MM.1S (cell line): ENCODE measurements around the gene CLMN.

Source experiments
- DNase-seq: peaks from one replicate; pipeline ENCODE4 v3.0.0-alpha.2; 2015
- H2AFZ ChIP-seq: fragments of 300-600 bp; sonication (generic); 2 replicates; pipeline ENCODE4 v1.6.0; 2016; ENCODE audit warnings: antibody characterized with exemption, low read length
- H3F3A ChIP-seq: fragments of 300-600 bp; sonication (generic); 2 replicates; pipeline ENCODE4 v1.6.1; 2016; ENCODE audit warnings: mild to moderate bottlenecking, antibody characterized with exemption, low read length, moderate library complexity, mixed read lengths; ENCODE audit not compliant: insufficient read depth
- H3K27ac ChIP-seq: fragments of 300-600 bp; sonication (generic); 2 replicates; pipeline ENCODE4 v1.5.1; 2016; ENCODE audit warnings: mild to moderate bottlenecking, low read length
- H3K27me3 ChIP-seq: fragments of 300-600 bp; sonication (generic); replicated peaks from 2 replicates; pipeline ENCODE4 v1.6.0; 2016; ENCODE audit warnings: low read length; ENCODE audit not compliant: insufficient read depth
- H3K36me3 ChIP-seq: fragments of 300-600 bp; sonication (generic); replicated peaks from 2 replicates; pipeline ENCODE4 v1.6.1; 2016; ENCODE audit warnings: mild to moderate bottlenecking, low read length, mixed read lengths; ENCODE audit not compliant: insufficient read depth
- H3K4me1 ChIP-seq: fragments of 300-600 bp; sonication (generic); 2 replicates; pipeline ENCODE4 v1.6.1; 2016; ENCODE audit warnings: low read length, mixed read lengths
- H3K4me2 ChIP-seq: fragments of 300-600 bp; sonication (generic); 2 replicates; pipeline ENCODE4 v1.6.0; 2016; ENCODE audit warnings: low read depth, low read length
- H3K4me3 ChIP-seq: fragments of 300-600 bp; sonication (generic); 2 replicates; pipeline ENCODE4 v1.5.1; 2016; ENCODE audit warnings: low read length, mixed read lengths
- H3K79me2 ChIP-seq: fragments of 300-600 bp; sonication (generic); 2 replicates; pipeline ENCODE4 v1.6.1; 2016; ENCODE audit warnings: mixed run types, low read length, mixed read lengths
- H3K9ac ChIP-seq: fragments of 300-600 bp; sonication (generic); 2 replicates; pipeline ENCODE4 v1.6.1; 2016; ENCODE audit warnings: low read length, mixed read lengths
- H3K9me2 ChIP-seq: fragments of 300-600 bp; sonication (generic); replicated peaks from 2 replicates; pipeline ENCODE4 v1.6.1; 2016; ENCODE audit warnings: mild to moderate bottlenecking, low read length, mixed read lengths; ENCODE audit not compliant: insufficient read depth
- H3K9me3 ChIP-seq: fragments of 300-600 bp; sonication (generic); replicated peaks from 2 replicates; pipeline ENCODE4 v1.6.1; 2016; ENCODE audit warnings: mild to moderate bottlenecking, low read length, mixed read lengths; ENCODE audit not compliant: insufficient read depth
- H4K20me1 ChIP-seq: fragments of 300-600 bp; sonication (generic); 2 replicates; pipeline ENCODE4 v1.6.1; 2016; ENCODE audit warnings: mild to moderate bottlenecking, low read length, moderate library complexity, mixed read lengths; ENCODE audit not compliant: insufficient read depth
- CTCF ChIP-seq: fragments of 300-600 bp; sonication (generic); IDR thresholded peaks from 2 replicates; pipeline ENCODE4 v1.5.1; 2016; ENCODE audit warnings: antibody characterized with exemption, low read length, mixed read lengths
- EZH2 ChIP-seq: fragments of 300-600 bp; sonication (generic); optimal IDR thresholded peaks from 2 replicates; pipeline ENCODE3; 2017; ENCODE audit warnings: low read depth, mild to moderate bottlenecking, antibody characterized with exemption, low read length, mixed read lengths
- EZH2phosphoT487 ChIP-seq: fragments of 300-600 bp; sonication (generic); IDR thresholded peaks from 2 replicates; pipeline ENCODE4 v1.6.1; 2018; ENCODE audit warnings: antibody characterized with exemption, low read length

The CLMN gene

GRCh38 chr14:95195031-95195430, 124.7 kb downstream of the CLMN start:
- Histone ChIP-seq H3F3A (no peaks in the 10 kb centered on the region), H3K27ac (no peak overlapping the region), H4K20me1 (no peaks in the 10 kb centered on the region), H2AFZ (no peak overlapping the region), H3K9ac (no peak overlapping the region), H3K27me3 (no peaks in the 10 kb centered on the region), H3K4me2 (no peak overlapping the region), H3K9me3 (no peaks in the 10 kb centered on the region), H3K9me2 (no peaks in the 10 kb centered on the region), H3K79me2 (no peaks in the 10 kb centered on the region), H3K36me3 (no peaks in the 10 kb centered on the region), H3K4me1 (no peaks in the 10 kb centered on the region), H3K4me3 (no peak overlapping the region)
- DNase-seq: no peak
- TF ChIP-seq CTCF (no peak), EZH2 (no peak), EZH2phosphoT487 (no peak)

GRCh38 chr14:95193081-95193480, 126.6 kb downstream of the CLMN start:
- Histone ChIP-seq H3K9ac (no peak overlapping the region), H3K4me1 (no peaks in the 10 kb centered on the region), H4K20me1 (no peaks in the 10 kb centered on the region), H3K4me3 (no peak overlapping the region), H3F3A (no peaks in the 10 kb centered on the region), H3K79me2 (no peaks in the 10 kb centered on the region), H3K9me3 (no peaks in the 10 kb centered on the region), H3K27ac (no peak overlapping the region), H3K36me3 (no peaks in the 10 kb centered on the region), H2AFZ (no peak overlapping the region), H3K4me2 (no peak overlapping the region), H3K9me2 (no peaks in the 10 kb centered on the region), H3K27me3 (no peaks in the 10 kb centered on the region)
- DNase-seq: no peak
- no peak for TF ChIP-seq EZH2phosphoT487
- TF ChIP-seq EZH2: no peak
- TF ChIP-seq CTCF: no peak

- no peaks in the 10 kb centered on the region for H3K9me2 ChIP-seq
- H3K4me1 ChIP-seq: no peaks in the 10 kb centered on the region
- H3K27ac ChIP-seq: no peak overlapping the region
- no peak overlapping the region for H3K4me3 ChIP-seq
- TF ChIP-seq CTCF: no peak
- no peak for TF ChIP-seq EZH2
- no peak for TF ChIP-seq EZH2phosphoT487
- DNase-seq: no peak
- no peaks in the 10 kb centered on the region for H3K9me3 ChIP-seq
- no peaks in the 10 kb centered on the region for H4K20me1 ChIP-seq
- no peaks in the 10 kb centered on the region for H3F3A ChIP-seq
- H3K79me2 ChIP-seq: no peaks in the 10 kb centered on the region
- H3K4me2 ChIP-seq: no peak overlapping the region
- no peak overlapping the region for H2AFZ ChIP-seq
- no peak overlapping the region for H3K9ac ChIP-seq
- H3K36me3 ChIP-seq: no peaks in the 10 kb centered on the region
- H3K27me3 ChIP-seq: no peaks in the 10 kb centered on the region
These were observed 127.4 kb downstream of the CLMN start for GRCh38 chr14:95192311-95192710.
